HG02884 (cell line): ENCODE measurements around the gene DIP2C.
A peak's percentile ranks its signal among the peaks of the same experiment; 100 is the strongest.

Source experiments
- ATAC-seq: cut with Tn5 transposase; IDR thresholded peaks from one replicate; pipeline ENCODE4 v1.9.1; 2021; ENCODE audit warnings: mild to moderate bottlenecking, moderate library complexity; ENCODE audit not compliant: unreplicated experiment

Gene DIP2C

DNA sequence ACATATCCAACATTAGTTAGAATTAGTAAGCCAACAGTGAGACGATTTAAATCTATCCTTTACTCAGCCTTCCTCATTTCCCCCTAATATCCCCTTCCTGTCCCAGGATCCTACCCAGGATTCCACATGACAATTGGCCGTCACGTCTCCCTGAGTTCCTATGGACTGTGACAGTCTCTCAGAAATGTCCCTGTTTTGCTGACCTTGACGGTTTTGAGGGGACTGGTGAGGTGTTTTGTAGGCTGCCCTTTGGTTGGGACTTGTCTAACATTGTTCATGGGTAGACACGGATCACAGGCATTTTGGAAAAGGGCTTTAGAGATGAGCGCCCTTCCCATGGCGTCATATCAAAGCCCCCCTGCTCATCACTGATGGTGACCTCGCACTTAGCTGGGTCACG lies 391.4 kb downstream of the DIP2C start:
- no peak for ATAC-seq

DNA sequence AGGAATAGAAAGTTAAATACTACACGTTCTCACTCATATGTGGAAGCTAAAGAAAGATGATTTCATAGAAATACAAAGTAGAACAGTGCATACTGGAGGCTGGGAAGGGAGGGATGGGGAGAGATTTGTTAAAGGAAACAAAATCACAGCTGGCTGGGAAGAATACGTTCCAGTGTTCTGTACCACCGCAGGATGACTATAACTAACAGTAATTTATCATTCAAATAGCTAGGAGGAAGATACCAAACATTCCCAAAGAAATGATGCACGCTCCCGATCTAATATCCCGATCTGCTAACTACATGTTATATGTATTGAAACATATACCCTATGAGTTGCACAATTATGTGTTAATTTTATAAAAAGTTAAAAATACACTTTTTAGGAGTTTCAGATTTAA lies 391.9 kb downstream of the DIP2C start:
- ATAC-seq: no peak

DNA sequence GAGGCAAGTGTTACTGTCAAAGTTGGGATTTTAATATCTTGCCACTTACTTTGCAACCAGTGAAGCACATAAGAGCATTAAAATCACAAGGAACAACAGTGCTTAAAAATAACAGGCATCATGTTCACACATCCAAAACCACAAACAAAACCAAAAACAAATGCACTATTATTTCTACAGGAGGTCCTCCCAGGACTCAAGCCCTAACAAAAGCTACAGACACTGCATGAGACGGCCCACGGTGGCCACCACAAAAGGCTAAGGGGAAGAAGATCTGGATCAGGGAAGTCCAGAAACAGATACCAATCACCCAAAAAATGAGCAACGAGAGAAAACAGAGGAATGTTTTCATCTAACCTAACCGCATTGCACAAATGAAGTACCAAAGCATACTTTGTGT lies 395.8 kb downstream of the DIP2C start:
- ATAC-seq: no peak

DNA sequence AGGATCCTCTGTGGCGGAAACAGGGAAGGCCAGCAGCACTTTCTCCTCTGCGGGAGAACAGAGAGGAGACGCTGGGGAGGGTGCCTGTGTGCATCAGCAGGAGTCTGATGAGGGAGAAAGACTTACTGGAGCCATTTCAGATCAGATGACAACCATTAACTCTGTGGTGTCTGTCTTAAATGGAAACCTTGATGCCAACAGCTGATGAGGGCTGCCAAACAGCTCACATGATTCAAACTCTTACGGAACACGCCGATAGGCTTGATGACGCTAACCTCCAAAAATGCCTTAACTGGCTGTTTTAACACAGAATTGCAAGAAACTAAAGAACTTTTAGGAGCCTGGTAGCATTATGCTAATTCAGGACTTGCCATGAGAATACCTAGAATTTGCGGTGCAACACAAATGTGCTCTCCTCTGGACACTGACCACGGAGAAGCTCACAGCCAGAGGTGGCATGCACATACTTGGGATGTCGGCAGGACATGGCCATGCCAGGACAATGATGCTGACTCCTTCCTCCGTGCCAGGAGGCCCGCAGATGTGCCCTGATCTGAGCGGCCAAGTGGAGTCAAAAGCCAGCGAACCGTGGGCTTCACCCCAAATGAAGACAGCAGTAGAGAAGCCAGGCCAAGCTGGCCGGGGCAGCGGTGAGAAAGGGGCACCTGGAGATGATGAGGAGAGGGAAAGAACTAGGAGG lies 399.3 kb downstream of the DIP2C start:
- ATAC-seq: no peak

DNA sequence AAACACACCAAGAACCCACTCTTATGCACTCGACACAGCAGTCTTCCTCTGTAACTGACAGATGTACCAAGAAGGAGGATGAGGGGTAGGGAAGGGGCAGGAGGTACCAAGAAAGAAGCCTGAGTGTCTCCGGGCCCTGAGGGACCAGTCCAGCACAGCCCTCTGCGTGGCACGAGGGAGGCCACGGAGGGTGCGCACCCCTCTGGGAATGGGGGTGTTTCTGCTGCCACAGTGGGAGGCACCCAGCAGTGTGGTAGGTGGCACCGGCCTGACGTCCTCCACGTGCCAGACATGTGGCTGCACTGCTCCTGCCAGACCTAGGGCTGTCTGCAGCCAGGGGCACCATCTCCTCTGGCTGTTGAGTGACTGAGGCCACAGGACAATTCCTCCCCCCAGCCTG lies 399.9 kb downstream of the DIP2C start:
- ATAC-seq: no peak

DNA sequence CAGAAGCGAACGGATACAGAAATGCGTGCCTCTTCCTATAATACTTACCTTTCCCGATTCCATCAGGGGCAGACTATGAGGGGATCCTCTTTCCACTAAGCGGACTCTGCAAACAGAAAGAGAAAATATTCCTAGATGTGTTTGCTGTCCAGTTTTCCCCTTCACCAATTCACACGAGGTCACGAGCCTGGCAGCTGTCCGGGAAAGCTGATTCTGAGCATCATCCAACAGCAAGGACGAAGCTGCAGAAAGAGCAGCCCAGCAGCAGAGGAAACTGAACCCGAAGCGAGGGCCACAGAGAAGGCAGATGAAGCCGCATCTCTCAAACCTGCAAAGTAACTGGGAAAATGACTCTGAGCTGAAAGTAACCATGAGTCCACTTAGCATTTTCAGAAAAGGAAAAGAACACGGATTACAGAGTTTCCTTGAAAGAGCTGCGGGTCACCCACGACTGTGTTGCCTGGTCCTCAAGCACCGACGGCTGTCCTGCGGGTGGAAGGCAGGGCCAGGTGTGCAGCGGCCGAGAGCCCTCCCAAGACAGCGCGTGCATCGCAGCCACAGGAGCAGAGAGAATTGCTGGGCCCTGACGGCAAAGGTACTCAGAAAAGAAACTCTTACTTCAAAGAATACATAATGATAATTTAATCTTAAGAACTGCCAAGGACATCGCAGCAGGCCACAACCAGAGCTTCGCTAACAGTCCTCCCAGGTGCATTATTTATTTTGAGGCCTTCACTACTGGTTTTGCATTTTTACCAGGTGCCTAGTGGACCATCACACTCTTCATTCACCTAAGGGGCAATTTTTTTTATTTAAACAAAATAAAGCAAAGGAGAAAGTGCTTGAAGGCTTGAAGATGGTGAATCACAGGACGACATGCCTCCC lies 400.9 kb downstream of the DIP2C start:
- no peak for ATAC-seq

DNA sequence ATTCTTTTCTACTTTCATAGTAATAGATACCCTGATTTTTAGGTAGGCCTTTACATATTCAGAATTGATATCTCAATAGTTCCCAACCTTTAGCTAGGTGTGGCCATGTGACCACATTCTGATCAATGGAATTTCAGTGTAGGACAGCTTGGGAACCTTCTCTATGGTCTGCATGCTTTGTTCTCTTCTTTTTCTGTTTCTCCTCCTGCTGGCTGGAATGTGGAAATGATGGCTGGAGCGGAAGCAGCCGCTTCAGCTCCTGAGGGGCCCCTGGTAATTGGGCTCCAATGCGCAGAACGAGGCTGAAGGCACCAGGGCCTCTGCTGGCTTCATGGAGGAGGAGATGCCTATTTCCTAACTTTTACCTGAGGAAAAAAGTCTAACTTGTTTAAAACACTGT lies 401.7 kb downstream of the DIP2C start:
- no peak for ATAC-seq

DNA sequence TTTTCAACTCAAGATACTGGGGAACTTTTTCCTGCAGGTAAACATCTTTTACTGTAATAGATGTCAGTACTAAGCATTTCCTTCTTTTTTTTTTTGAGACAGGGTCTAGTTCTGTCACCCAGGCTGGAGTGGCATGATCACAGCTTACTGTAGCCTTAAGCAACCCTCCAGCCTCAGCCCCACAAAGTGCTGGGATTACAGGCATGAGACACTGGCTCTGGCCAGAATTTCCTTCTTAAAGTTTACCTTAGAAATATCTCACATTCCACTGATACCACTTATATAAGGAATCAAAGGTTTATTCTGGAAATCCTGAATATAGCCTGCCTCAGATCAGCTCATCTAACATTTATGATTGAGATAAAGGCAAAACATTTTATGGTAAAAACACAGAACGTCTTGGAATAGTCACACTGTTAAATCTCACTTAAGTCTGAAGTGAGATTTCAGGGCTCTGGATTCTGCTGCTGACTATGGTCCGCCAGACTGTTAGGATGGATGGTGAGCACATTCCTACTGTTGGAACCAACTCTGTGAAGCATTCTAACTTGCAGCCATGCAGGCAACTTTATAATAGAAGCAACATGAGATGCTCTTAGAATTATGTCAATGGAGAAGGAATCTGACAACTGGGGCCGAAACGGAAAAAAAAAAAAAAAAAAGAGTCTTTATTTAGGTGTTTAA lies 402.3 kb downstream of the DIP2C start:
- no peak for ATAC-seq

DNA sequence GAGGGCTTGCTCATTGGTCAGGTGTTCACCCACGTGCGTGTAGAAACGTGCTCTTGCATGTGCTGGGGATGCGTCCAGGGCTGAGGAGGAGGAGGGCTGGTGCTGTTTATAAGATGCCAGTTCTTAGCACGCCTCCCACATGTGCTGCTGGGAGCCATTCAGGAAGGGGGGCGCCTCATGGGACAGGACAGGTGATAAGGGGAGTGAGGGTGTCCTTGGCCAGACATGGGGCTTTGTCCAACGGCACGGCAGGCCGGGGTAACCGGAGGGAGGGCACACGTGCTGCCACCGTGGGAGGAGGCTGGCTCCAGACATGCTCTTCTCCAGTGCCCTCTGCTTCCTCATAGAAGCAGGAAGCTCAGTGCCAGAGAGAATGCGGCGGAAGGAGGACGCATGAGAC lies 404.3 kb downstream of the DIP2C start:
- no peak for ATAC-seq

DNA sequence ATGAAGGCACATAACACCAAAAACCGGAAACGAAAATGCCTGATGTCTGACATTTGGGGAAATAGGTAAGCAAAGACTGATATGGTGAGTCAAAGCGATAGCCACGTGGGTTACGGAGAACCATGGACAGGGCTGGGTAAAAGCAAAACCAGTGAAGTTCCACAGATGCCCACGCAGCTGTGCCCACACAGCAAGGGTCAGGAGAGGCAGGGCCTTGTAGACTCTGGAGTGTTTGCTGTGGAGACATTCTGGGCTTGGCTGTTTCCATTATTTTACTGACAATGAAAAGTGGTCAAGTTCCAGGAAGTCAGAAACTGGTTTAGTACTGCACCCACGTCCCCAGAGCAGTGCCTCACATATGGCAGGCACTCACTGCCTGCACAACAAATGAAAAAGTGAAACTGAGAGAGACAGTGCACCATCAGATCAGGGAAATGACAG lies 405.5 kb downstream of the DIP2C start:
- peak; percentile 87 for ATAC-seq

DNA sequence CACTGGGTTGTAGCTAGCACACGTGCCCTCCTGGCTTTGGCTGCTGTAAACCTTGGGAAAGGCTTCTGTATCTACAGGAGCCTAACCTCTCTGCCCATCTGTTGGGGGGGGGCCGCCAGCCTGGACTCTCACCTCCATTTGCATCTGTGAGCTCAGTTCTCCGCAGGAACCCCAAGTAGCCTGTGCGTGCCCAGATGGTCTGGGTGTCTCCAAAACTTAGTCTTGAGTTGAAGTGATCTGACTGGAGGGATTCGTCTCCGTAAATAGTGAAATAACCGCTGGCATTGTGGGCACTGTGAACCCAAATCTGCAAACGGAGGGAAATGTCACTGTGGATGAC lies 406.4 kb downstream of the DIP2C start:
- ATAC-seq: no peak

DNA sequence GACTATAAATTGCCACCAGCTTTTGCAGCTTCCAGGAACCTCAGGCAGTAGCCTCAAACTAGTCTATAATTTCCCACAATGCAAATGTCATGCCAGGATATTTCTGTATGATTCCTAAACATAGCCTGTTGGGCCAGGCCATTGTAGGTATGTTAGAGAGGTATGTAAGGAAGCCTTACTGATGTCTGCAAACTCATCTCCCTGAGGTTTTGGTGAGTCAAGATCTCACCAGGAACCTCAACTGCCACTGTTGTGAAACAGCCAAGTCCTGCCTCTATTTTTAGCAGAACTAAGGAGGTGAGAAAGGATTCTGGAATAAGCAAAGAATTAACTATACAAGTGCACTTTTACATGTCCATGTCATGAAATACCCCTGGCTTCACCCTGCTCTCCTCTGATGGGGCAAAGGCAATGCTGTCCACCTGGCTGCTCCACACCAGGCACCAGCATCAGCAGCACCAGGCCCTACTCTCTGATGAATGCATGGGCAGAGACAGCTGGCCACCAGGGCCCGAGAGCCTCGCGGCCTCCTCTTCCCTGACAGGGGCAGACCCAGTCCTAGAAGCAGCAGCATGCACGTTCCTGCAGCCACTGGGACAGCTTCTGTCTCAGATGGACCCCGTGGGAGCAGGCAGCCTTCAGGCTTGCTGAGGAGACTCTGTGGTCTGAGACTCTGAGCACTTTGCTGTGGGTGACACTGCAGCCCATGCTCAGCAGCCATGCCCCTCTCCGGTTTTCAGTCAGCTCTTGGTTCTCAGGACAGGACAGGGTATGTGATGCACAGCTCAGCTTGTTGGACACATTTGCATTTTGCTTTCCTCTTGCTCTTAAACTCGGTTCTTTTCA lies 407.0 kb downstream of the DIP2C start:
- ATAC-seq: no peak

DNA sequence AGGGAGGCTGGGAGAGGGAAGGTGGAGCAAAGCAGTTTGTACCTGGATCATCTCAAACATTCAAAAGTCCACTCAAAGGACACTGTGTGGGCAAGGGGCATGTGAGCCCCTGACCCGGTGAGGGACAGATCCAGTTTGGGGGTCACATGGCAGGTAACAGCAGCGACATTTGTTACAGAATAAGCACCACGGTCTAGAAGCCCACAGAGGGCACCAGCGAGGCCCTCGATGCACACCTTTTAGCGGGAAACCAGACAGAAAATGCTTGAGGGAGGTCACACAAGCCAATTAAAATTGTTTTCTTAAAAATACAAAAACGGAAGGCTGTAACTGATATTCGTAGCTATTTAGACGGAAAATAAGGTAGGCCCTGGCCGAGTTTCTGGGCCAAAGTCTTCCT lies 409.8 kb downstream of the DIP2C start:
- no peak for ATAC-seq

DNA sequence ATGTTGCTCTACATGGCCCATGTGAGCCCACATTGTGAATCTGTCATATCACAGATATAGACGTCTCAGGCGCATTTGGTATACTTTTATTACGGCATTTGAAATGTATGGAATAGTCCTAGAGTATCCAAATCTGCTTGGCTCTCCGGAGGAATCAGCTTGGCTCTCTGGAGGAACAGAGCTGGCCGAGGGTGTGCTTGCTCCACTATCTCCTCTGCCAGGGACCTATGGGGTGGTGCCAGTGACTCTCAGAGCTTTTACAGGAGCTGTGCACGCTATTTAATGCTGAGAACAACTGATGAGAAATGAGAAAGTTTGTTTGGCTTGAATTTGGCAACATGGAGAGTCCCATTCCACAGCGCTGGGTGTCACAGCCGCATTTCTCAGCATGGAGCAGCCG lies 410.2 kb downstream of the DIP2C start:
- ATAC-seq: no peak

DNA sequence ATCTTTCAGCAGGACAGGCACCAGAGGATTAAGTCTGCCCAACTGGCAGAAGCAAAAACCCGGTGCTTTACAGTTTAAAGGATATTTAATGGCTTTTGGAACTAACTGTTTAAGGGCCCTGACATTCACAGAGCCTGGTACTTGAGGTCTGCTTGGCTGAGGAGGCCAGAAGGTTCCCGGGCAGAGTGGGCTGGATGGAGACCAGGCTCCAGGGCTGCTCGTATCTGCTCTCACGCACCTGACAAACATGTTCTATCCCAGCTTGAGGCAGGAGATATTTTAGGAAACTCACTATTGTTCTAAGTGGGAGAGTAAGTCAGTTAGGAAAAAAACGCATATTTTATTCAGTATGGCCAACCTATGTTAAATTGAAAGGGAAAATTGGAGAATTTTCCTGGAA lies 410.8 kb downstream of the DIP2C start:
- no peak for ATAC-seq

DNA sequence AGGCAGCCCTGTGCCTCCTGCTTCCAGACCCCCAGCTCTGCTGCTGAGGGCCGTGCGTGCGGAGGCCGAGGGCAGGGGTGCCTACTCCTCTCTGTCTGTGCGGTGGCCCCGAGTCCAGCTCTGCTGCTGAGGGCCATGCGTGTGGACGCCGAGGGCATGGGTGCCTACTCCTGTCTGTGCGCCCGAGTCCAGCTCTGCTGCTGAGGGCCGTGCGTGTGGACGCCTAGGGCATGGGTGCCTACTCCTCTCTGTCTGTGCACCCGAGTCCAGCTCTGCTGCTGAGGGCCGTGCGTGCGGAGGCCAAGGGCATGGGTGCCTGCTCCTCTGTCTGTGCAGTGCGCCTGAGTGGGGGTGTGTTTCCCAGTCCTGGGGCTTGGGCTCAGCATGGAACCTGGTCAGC lies 411.5 kb downstream of the DIP2C start:
- ATAC-seq: no peak

DNA sequence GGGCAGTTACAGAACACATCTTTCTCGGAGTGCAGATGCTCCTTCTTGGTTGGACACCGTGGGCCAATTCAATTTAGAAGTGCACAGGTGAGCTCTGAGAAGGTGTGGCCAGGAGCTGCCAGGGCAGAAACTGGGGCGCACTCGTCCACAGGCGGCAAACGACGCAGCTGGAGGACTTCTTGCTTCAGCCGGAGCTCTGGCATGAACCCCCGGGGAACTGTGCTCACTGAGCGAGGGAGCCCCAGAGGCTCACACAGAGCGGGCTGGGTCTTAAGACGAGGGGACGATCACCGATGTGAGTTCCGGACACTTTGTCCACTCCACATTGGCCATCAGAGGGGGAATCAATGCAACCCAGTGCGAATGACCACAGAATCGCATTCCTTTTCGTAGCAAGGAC lies 413.8 kb downstream of the DIP2C start:
- ATAC-seq: no peak

DNA sequence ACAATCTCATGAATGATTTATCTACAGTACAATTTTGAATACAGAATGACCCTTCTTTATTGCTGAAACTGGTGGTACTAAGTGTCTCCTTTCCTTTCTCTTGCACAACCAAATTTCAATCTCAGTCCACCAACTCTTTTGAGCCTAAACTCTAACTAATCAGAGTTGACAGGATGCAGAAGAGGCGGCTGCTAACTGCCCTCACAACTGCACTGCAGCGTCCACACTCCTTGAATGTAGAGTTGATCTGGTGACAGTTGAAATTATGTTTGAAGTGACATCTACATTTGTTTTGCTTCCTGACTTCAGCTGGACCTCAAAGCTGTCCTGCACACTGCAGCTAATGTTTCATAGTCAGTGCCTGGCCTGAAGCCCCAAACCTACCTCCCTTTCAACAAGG lies 414.6 kb downstream of the DIP2C start:
- ATAC-seq: no peak

DNA sequence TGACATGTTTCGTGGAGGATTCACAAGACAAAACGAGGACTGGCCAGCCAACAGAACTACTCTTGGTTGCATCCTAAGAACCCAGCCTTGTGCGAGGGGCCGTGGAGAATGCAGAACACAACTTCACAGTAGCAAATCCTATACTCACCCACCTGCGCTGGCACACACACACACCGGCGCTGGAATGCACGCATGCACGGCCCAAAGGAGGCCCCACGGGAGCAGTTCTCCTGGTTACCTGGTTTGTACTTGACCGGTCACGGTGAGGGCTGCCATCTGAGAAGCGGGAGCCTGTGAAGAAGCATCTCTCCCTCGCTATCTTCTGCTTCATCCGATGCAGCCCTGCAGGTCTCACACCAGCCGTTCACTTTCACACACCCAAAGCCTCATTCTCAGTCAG lies 416.4 kb downstream of the DIP2C start:
- no peak for ATAC-seq

DNA sequence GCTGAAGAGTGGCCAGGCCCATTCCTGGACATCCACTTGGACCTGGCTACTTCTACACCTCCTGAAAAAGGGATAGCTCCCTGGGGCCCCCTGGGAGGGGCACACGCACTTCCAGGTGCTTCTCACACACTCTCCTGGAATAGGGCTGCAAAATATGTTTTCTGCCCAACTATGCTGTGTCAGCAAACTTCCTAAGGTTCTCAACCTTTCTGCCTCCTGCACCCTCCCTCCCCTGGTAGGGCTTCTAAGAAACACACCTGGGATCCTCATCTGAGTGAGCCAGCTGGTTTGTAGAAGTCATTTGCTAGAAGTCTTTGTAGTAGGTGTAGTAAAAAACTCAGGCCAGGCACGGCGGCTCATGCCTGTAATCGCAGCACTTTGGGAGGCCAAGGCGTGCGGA lies 417.7 kb downstream of the DIP2C start:
- ATAC-seq: no peak

DNA sequence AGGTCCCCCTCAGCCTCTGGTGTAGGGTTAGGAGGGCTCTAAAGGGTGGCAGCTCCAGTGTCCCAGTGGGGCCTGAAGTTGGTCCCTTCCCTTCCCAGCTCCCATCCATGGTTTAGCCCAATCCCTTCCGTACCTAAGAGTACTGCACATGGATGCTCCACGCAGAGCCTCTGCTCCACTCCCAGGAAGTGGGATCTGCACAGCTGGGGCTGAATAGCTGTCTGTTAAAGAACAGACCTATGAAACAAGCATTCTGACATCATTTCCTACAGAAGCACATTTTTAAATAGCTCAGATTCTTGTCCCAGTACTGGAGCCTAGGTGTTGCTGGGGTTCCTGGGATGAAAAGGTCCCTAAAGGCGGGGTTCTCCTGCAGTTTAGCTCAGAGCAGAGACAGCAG lies 418.3 kb downstream of the DIP2C start:
- ATAC-seq: no peak
